NCI-H82 treated with DMSO at 0.1 percent for 48 hours (cell line): ENCODE data around the gene OR52I2.

ENCODE experiments used
- DNase-seq: peaks from one replicate; lab custom pipeline; 2025; ENCODE audit not compliant: unreplicated experiment; lab: John Stamatoyannopoulos, UW

The OR52I2 gene

GRCh38 chr11:4607781-4608666, 26.5 kb downstream of the OR52I2 start, which contains the start of gene TRIM68:
TSS of gene TRIM68 (minus strand) at chr11:4608231. CDS start at chr11:4605504, 2,727 bp downstream.
- DNase-seq: peak; percentile 63

- DNase-seq: no peak
Measured at GRCh38 chr11:4610258-4610935, 28.9 kb downstream of the OR52I2 start.

- DNase-seq: no peak
Measured at GRCh38 chr11:4611986-4612385, 30.4 kb downstream of the OR52I2 start.

GRCh38 chr11:4615856-4616444, 34.4 kb downstream of the OR52I2 start:
- DNase-seq: no peak

GRCh38 chr11:4619514-4619913, 38.0 kb downstream of the OR52I2 start:
- no peak for DNase-seq

GRCh38 chr11:4626207-4627099, 44.9 kb downstream of the OR52I2 start:
- DNase-seq: peak; percentile 54

- DNase-seq: no peak
Measured at GRCh38 chr11:4636136-4636535, 54.6 kb downstream of the OR52I2 start.

- no peak for DNase-seq
Measured at GRCh38 chr11:4636962-4637661, 55.6 kb downstream of the OR52I2 start, which contains the start of gene OR51D1. TSS of gene OR51D1 (plus strand) at chr11:4637477. CDS start at chr11:4639791, 2,314 bp downstream.

- no peak for DNase-seq
Measured at GRCh38 chr11:4637662-4638047, 56.1 kb downstream of the OR52I2 start.

GRCh38 chr11:4639931-4640330, 58.4 kb downstream of the OR52I2 start:
- no peak for DNase-seq

- DNase-seq: no peak
Measured at GRCh38 chr11:4641501-4641900, 60.0 kb downstream of the OR52I2 start.

GRCh38 chr11:4642043-4642442, 60.5 kb downstream of the OR52I2 start:
- no peak for DNase-seq
